Measurements from ENCODE around the gene FURIN.
"Not testable (repeated sequence)": the region's sequence is repeated elsewhere in the genome, so short reads cannot be mapped to it uniquely, and the experiment has no call there.

The FURIN gene

GRCh38 chr15:90839187-90840071, 29.0 kb upstream of the FURIN start:
- no peak for DNase-seq
- in situ Hi-C loops (cut with HindIII; ENCODE audit: low pct_ligation_motif_present, low pct_unique_long_range_greater_than_20kb, low sequenced_read_pairs), result no loop called here

GRCh38 chr15:90840157-90840855, 28.1 kb upstream of the FURIN start:
- no peak for DNase-seq
- in situ Hi-C loops (cut with HindIII; ENCODE audit: low pct_ligation_motif_present, low pct_unique_long_range_greater_than_20kb, low sequenced_read_pairs), result no loop called here

- in situ Hi-C loops (cut with HindIII; ENCODE audit: low pct_ligation_motif_present, low pct_unique_long_range_greater_than_20kb, low sequenced_read_pairs), result no loop called here
- DNase-seq, result no peak
Measured at GRCh38 chr15:90840954-90841353, 27.4 kb upstream of the FURIN start.

- no peak for DNase-seq
- in situ Hi-C loops (cut with HindIII; ENCODE audit: low pct_ligation_motif_present, low pct_unique_long_range_greater_than_20kb, low sequenced_read_pairs), result no loop called here
Measured at GRCh38 chr15:90844696-90845095, 23.7 kb upstream of the FURIN start.

GRCh38 chr15:90845201-90845949, 23.0 kb upstream of the FURIN start:
- peak; percentile 80 for DNase-seq
- in situ Hi-C loops (cut with HindIII; ENCODE audit: low pct_ligation_motif_present, low pct_unique_long_range_greater_than_20kb, low sequenced_read_pairs), result no loop called here

- in situ Hi-C loops (cut with HindIII; ENCODE audit: low pct_ligation_motif_present, low pct_unique_long_range_greater_than_20kb, low sequenced_read_pairs), result not testable (repeated sequence)
Measured at GRCh38 chr15:90849424-90849823, 19.0 kb upstream of the FURIN start.

GRCh38 chr15:90851114-90851513, 17.3 kb upstream of the FURIN start:
- no peak for DNase-seq
- in situ Hi-C loops (cut with HindIII; ENCODE audit: low pct_ligation_motif_present, low pct_unique_long_range_greater_than_20kb, low sequenced_read_pairs), result no loop called here

More at GRCh38 chr15:90849424-90849823, 19.0 kb upstream of the FURIN start:
- not testable (repeated sequence) for DNase-seq

- in situ Hi-C loops (cut with HindIII; ENCODE audit: low pct_ligation_motif_present, low pct_unique_long_range_greater_than_20kb, low sequenced_read_pairs), result no loop called here
- no peak for DNase-seq
Measured at GRCh38 chr15:90851940-90852339, 16.4 kb upstream of the FURIN start.

- DNase-seq, result no peak
- in situ Hi-C loops (cut with HindIII; ENCODE audit: low pct_ligation_motif_present, low pct_unique_long_range_greater_than_20kb, low sequenced_read_pairs), result no loop called here
Measured at GRCh38 chr15:90855139-90855538, 13.2 kb upstream of the FURIN start.

GRCh38 chr15:90857337-90857736, 11.1 kb upstream of the FURIN start:
- in situ Hi-C loops (cut with HindIII; ENCODE audit: low pct_ligation_motif_present, low pct_unique_long_range_greater_than_20kb, low sequenced_read_pairs), result no loop called here
- DNase-seq, result no peak

GRCh38 chr15:90857883-90858443, 10.4 kb upstream of the FURIN start:
- in situ Hi-C loops (cut with HindIII; ENCODE audit: low pct_ligation_motif_present, low pct_unique_long_range_greater_than_20kb, low sequenced_read_pairs), result no loop called here
- no peak for DNase-seq

GRCh38 chr15:90859234-90860131, 8.9 kb upstream of the FURIN start:
- in situ Hi-C loops (cut with HindIII; ENCODE audit: low pct_ligation_motif_present, low pct_unique_long_range_greater_than_20kb, low sequenced_read_pairs), result no loop called here
- no peak for DNase-seq

- DNase-seq, result no peak
- in situ Hi-C loops (cut with HindIII; ENCODE audit: low pct_ligation_motif_present, low pct_unique_long_range_greater_than_20kb, low sequenced_read_pairs), result no loop called here
Measured at GRCh38 chr15:90860450-90860849, 7.9 kb upstream of the FURIN start.

GRCh38 chr15:90860942-90861675, 7.3 kb upstream of the FURIN start:
- no peak for DNase-seq
- in situ Hi-C loops (cut with HindIII; ENCODE audit: low pct_ligation_motif_present, low pct_unique_long_range_greater_than_20kb, low sequenced_read_pairs), result no loop called here

- DNase-seq, result no peak
- in situ Hi-C loops (cut with HindIII; ENCODE audit: low pct_ligation_motif_present, low pct_unique_long_range_greater_than_20kb, low sequenced_read_pairs), result no loop called here
Measured at GRCh38 chr15:90862487-90862886, 5.9 kb upstream of the FURIN start.

GRCh38 chr15:90862964-90863778, 5.2 kb upstream of the FURIN start:
- DNase-seq, result no peak
- in situ Hi-C loops (cut with HindIII; ENCODE audit: low pct_ligation_motif_present, low pct_unique_long_range_greater_than_20kb, low sequenced_read_pairs), result no loop called here

GRCh38 chr15:90863987-90864386, 4.4 kb upstream of the FURIN start:
- no peak for DNase-seq
- in situ Hi-C loops (cut with HindIII; ENCODE audit: low pct_ligation_motif_present, low pct_unique_long_range_greater_than_20kb, low sequenced_read_pairs), result no loop called here

All from ACHN (cell line).